ENCODE data around the gene KDM6A.
"Not testable (repeated sequence)": the region's sequence is repeated elsewhere in the genome, so short reads cannot be mapped to it uniquely, and the experiment has no call there.

The KDM6A gene

GRCh38 chrX:44935172-44935571 is 62.2 kb downstream of the KDM6A start:
- no peak for DNase-seq (ENCODE audit: low spot score)
- in situ Hi-C loops (cut with MboI; ENCODE audit: low pct_unique_long_range_greater_than_20kb, low sequenced_read_pairs, unreplicated experiment): no loop called here
- no peak for TF ChIP-seq CTCF (IDR thresholded peaks at IDR 0.05; ENCODE audit: extremely low read depth, insufficient read depth, missing control alignments)

GRCh38 chrX:44935640-44936039 is 62.7 kb downstream of the KDM6A start:
- no peak for DNase-seq (ENCODE audit: low spot score)
- TF ChIP-seq CTCF (IDR thresholded peaks at IDR 0.05; ENCODE audit: extremely low read depth, insufficient read depth, missing control alignments): no peak
- in situ Hi-C loops (cut with MboI; ENCODE audit: low pct_unique_long_range_greater_than_20kb, low sequenced_read_pairs, unreplicated experiment): no loop called here

GRCh38 chrX:44937606-44938005 is 64.6 kb downstream of the KDM6A start:
- in situ Hi-C loops (cut with MboI; ENCODE audit: low pct_unique_long_range_greater_than_20kb, low sequenced_read_pairs, unreplicated experiment): no loop called here
- TF ChIP-seq CTCF (IDR thresholded peaks at IDR 0.05; ENCODE audit: extremely low read depth, insufficient read depth, missing control alignments): no peak
- DNase-seq (ENCODE audit: low spot score): no peak

- no peak for DNase-seq (ENCODE audit: low spot score)
- no peak for TF ChIP-seq CTCF (IDR thresholded peaks at IDR 0.05; ENCODE audit: extremely low read depth, insufficient read depth, missing control alignments)
- in situ Hi-C loops (cut with MboI; ENCODE audit: low pct_unique_long_range_greater_than_20kb, low sequenced_read_pairs, unreplicated experiment): no loop called here
Observed at GRCh38 chrX:44938111-44938510, 65.1 kb downstream of the KDM6A start.

GRCh38 chrX:44940541-44940940 is 67.6 kb downstream of the KDM6A start:
- DNase-seq (ENCODE audit: low spot score); in situ Hi-C loops (cut with MboI; ENCODE audit: low pct_unique_long_range_greater_than_20kb, low sequenced_read_pairs, unreplicated experiment): not testable (repeated sequence)

GRCh38 chrX:44943007-44943406 is 70.0 kb downstream of the KDM6A start:
- no peak for TF ChIP-seq CTCF (IDR thresholded peaks at IDR 0.05; ENCODE audit: extremely low read depth, insufficient read depth, missing control alignments)
- in situ Hi-C loops (cut with MboI; ENCODE audit: low pct_unique_long_range_greater_than_20kb, low sequenced_read_pairs, unreplicated experiment): no loop called here
- no peak for DNase-seq (ENCODE audit: low spot score)

GRCh38 chrX:44944894-44945293 is 71.9 kb downstream of the KDM6A start:
- TF ChIP-seq CTCF (IDR thresholded peaks at IDR 0.05; ENCODE audit: extremely low read depth, insufficient read depth, missing control alignments): no peak
- no peak for DNase-seq (ENCODE audit: low spot score)
- in situ Hi-C loops (cut with MboI; ENCODE audit: low pct_unique_long_range_greater_than_20kb, low sequenced_read_pairs, unreplicated experiment): no loop called here
